ENCODE data around the gene PPP4R3B. TPM values are rescaled to one million over a fixed set of nuclear protein-coding genes. Genes with fewer than 3 reads are reported as not detected.

Gene PPP4R3B
- total RNA-seq, 1 experiment from 2014 or later = 97.2 TPM

DNA sequence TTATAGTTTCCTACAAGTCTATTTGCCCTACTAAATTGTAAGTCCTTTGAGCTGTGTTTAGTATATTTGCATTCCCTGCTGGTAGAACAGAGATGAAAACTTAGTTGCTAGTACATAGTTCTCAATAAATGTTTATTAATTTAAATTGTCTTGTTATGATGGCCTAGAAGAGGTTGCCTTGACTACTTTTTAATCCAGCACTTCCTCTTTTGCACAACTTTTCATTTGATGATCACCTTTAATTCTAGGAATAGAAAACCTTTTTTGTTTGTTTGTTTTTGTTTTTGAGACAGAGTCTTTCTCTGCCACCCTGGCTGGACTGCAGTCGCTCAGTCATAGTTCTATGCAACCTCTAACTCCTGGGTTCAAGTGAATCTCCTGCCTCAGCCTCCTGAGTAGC is 91.2 kb downstream of the PPP4R3B start:
- ChIA-PET CTCF (interaction anchor here (1.1 kb wide), 1 partner anchor 134 kb away, joined by 3 read pairs; no protein-coding TSS in a partner anchor), POLR2A (no interaction called here)
- Mint-ChIP-seq H3K27ac (ENCODE audit: low read depth, unreplicated experiment) (no peak overlapping the region), H3K27me3 (ENCODE audit: insufficient read depth, unreplicated experiment) (no peaks in the 10 kb centered on the region), H3K9me3 (ENCODE audit: unreplicated experiment) (no peaks in the 10 kb centered on the region), H3K36me3 (ENCODE audit: insufficient read depth, unreplicated experiment) (peaks cover 82% of the 10 kb centered on the region), H3K4me3 (ENCODE audit: unreplicated experiment) (no peak overlapping the region), H3K4me1 (ENCODE audit: insufficient read depth, unreplicated experiment) (no peaks in the 10 kb centered on the region)
- no TSS peak for BruUV-seq (replicated peaks)
- TF ChIP-seq, protein P1, sequence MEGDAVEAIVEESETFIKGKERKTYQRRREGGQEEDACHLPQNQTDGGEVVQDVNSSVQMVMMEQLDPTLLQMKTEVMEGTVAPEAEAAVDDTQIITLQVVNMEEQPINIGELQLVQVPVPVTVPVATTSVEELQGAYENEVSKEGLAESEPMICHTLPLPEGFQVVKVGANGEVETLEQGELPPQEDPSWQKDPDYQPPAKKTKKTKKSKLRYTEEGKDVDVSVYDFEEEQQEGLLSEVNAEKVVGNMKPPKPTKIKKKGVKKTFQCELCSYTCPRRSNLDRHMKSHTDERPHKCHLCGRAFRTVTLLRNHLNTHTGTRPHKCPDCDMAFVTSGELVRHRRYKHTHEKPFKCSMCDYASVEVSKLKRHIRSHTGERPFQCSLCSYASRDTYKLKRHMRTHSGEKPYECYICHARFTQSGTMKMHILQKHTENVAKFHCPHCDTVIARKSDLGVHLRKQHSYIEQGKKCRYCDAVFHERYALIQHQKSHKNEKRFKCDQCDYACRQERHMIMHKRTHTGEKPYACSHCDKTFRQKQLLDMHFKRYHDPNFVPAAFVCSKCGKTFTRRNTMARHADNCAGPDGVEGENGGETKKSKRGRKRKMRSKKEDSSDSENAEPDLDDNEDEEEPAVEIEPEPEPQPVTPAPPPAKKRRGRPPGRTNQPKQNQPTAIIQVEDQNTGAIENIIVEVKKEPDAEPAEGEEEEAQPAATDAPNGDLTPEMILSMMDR (IDR thresholded peaks at IDR 0.05; ENCODE audit: unreplicated experiment) = no peak
- intact Hi-C loops (cut with micrococcal nuclease) = no loop called here
- no peak for DNase-seq (ENCODE audit: unreplicated experiment)

DNA sequence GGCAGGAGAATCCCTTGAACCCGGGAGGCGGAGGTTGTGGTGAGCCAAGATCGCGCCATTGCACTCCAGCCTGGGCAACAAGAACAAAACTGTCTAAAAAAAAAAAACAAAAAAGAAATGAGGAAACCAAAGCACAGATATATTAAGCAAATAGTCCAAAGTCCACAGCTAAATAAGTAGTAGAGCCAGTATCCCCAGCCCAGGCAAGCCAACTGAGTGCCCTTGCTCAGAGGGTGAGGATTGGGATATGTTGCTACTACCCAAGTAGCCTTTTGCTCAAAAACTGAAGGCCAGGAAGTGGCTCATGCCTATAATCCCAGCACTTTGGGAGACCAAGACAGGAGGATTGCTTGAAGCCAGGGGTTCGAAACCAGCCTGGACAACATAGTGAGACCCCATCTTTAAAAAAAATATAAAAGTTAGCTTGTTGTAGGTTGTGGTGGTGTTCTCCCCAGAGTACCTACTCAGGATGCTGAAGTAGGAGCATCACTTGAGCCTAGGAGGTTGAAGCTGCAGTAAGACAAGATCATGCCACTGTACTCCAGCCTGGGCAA is 92.5 kb downstream of the PPP4R3B start:
- intact Hi-C loops (cut with micrococcal nuclease) = loop anchor here (5.0 kb wide), 1 partner anchor 607 kb away; no protein-coding TSS in a partner anchor
- TF ChIP-seq, protein P1 (IDR thresholded peaks at IDR 0.05; ENCODE audit: unreplicated experiment) = no peak
- Mint-ChIP-seq H3K36me3 (ENCODE audit: insufficient read depth, unreplicated experiment) (peaks cover 71% of the 10 kb centered on the region), H3K4me1 (ENCODE audit: insufficient read depth, unreplicated experiment) (peaks cover 7% of the 10 kb centered on the region), H3K27me3 (ENCODE audit: insufficient read depth, unreplicated experiment) (no peaks in the 10 kb centered on the region), H3K4me3 (ENCODE audit: unreplicated experiment) (no peak overlapping the region), H3K9me3 (ENCODE audit: unreplicated experiment) (no peaks in the 10 kb centered on the region), H3K27ac (ENCODE audit: low read depth, unreplicated experiment) (no peak overlapping the region)
- ChIA-PET POLR2A (no interaction called here), CTCF (no interaction called here)
- no TSS peak for BruUV-seq (replicated peaks)
- no peak for DNase-seq (ENCODE audit: unreplicated experiment)

DNA sequence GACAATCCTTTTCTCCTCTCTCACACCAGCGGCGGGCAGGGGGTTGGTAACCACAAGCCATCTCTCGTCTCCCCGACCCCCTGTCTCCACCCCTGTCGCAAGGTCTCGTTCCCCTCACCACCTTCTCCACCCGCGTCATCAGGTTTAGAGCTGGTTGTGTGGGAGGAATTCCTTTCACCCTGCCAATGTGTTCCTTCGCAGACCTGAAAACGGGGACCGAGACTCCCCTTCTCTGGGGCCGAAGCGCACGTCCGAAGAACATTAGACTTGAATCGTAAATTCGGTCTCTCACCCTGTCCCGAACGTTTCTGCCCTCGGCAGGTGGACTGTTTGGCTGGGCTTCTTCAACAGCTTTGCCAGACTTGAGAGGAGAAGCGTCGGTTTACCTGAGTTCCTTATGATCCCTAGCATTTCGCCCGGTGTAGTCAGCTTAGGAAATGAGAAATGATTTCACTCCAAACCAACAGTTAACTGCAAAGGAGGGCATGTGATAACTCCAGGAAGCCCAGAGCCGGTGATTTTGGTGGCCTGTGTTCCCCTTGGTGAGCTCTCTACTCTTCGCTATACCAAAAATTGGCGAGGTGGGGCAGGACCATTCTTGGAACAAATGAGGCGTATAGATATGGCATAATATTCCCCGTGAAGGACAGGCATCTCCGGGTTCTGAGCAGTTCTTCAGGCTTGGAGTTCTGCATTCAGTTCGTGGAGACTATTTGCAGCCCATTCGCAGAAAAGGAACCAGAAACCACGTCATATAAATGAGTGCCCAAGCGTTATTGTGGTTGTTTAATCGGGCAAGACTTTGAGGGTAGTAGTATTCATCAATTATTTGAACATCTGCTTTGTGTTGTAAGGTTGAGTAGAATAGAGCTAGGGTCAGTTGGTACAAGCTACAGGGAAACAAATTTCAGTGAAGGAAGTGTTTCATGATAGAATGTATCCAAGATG is 97.2 kb downstream of the PPP4R3B start:
- peak; percentile 47 for DNase-seq (ENCODE audit: unreplicated experiment)
- Mint-ChIP-seq H3K4me1 (ENCODE audit: insufficient read depth, unreplicated experiment) (peaks cover 13% of the 10 kb centered on the region), H3K4me3 (ENCODE audit: unreplicated experiment) (peak overlapping the region; percentile 96), H3K27ac (ENCODE audit: low read depth, unreplicated experiment) (peak overlapping the region; percentile 97), H3K27me3 (ENCODE audit: insufficient read depth, unreplicated experiment) (no peaks in the 10 kb centered on the region), H3K36me3 (ENCODE audit: insufficient read depth, unreplicated experiment) (peaks cover 46% of the 10 kb centered on the region), H3K9me3 (ENCODE audit: unreplicated experiment) (no peaks in the 10 kb centered on the region)
- TF ChIP-seq, protein P1 (IDR thresholded peaks at IDR 0.05; ENCODE audit: unreplicated experiment) = no peak
- CTCF ChIA-PET = interaction anchor here (0.5 to 2.0 kb wide), 16 partner anchors 8 to 613 kb away, joined by 3 to 6 read pairs (median 3); no protein-coding TSS in a partner anchor
- TSS peak; percentile 62 for BruUV-seq (replicated peaks)
- POLR2A ChIA-PET = interaction anchor here (0.6 to 3.0 kb wide), 44 partner anchors 9 to 913 kb away, joined by 3 to 37 read pairs (median 4); partner anchors contain the start of genes CCDC88A, MTIF2, PPP4R3B and RPS27A
- intact Hi-C loops (cut with micrococcal nuclease) = loop anchor here (5.0 kb wide), 1 partner anchor 612 kb away; no protein-coding TSS in a partner anchor

DNA sequence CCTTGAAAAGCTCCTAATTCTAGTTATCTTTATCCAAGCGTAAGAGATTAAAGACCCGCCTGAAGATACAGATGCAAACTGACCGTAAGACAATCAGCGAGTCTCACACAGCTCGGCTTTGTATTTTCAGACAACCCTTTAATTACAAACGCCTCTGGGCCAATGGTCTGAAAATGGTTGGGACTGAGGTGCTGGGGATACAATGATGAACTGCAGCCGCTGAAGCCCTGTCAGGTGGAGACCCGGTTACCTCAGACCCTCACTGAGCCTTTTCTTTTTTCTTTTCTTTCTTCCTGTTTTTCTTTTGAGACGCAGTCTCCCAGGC is 98.6 kb downstream of the PPP4R3B start:
- TF ChIP-seq, protein P1 (IDR thresholded peaks at IDR 0.05; ENCODE audit: unreplicated experiment) = no peak
- intact Hi-C loops (cut with micrococcal nuclease) = no loop called here
- H3K27ac Mint-ChIP-seq (ENCODE audit: low read depth, unreplicated experiment) = peak overlapping the region; percentile 97
- H3K9me3 Mint-ChIP-seq (ENCODE audit: unreplicated experiment) = no peaks in the 10 kb centered on the region
- H3K4me1 Mint-ChIP-seq (ENCODE audit: insufficient read depth, unreplicated experiment) = peaks cover 13% of the 10 kb centered on the region
- no peaks in the 10 kb centered on the region for H3K27me3 Mint-ChIP-seq (ENCODE audit: insufficient read depth, unreplicated experiment)
- ChIA-PET POLR2A (interaction anchor here (0.8 to 3.0 kb wide), 22 partner anchors 10 to 286 kb away, joined by 3 to 37 read pairs (median 6); partner anchors contain the start of genes CCDC88A, MTIF2, PPP4R3B and RPS27A), CTCF (interaction anchor here (0.6 to 2.0 kb wide), 5 partner anchors 17 to 615 kb away, joined by 3 to 6 read pairs (median 4); no protein-coding TSS in a partner anchor)
- H3K4me3 Mint-ChIP-seq (ENCODE audit: unreplicated experiment) = peak overlapping the region; percentile 96
- H3K36me3 Mint-ChIP-seq (ENCODE audit: insufficient read depth, unreplicated experiment) = peaks cover 35% of the 10 kb centered on the region
- peak; percentile 13 for DNase-seq (ENCODE audit: unreplicated experiment)
- TSS peak; percentile 66 for BruUV-seq (replicated peaks)

All from MCF 10A (cell line).